H1 (cell line): ENCODE data around the gene ACACA. TPM values are rescaled to one million over a fixed set of nuclear protein-coding genes. Genes with fewer than 3 reads are reported as not detected.

Experiments used
- BCL11A ChIP-seq, 2 experiments: IDR thresholded peaks; one replicate each; pipeline ENCODE4 v1.6.1; 2011; ENCODE audit warnings: low read depth in 2 of 2, low read length in 2 of 2, mild to moderate bottlenecking in 2 of 2
- NANOG ChIP-seq: IDR thresholded peaks from 2 replicates; pipeline ENCODE4 v1.6.1; 2011; ENCODE audit warnings: low read length, low read depth, mild to moderate bottlenecking, inconsistent platforms; ENCODE audit not compliant: insufficient read depth, poor library complexity, severe bottlenecking
- POLR2A ChIP-seq, 2 experiments: IDR thresholded peaks; 1 replicate in 1 of 2; 2 replicates in 1 of 2; pipeline ENCODE4 v1.6.1; 2011; ENCODE audit warnings: low read depth in 2 of 2, low read length in 2 of 2, mild to moderate bottlenecking in 2 of 2; ENCODE audit errors: control extremely low read depth in 1 of 2
- RFX5 ChIP-seq: IDR thresholded peaks from 2 replicates; pipeline ENCODE4 v1.6.1; 2011; ENCODE audit warnings: low read depth, low read length, improper control_type of control experiment, borderline replicate concordance
- RNF2 ChIP-seq: fragments of 200-900, 300-1000 bp; sonication (generic); IDR thresholded peaks from 2 replicates; pipeline ENCODE4 v1.7.1; 2016; ENCODE audit warnings: borderline replicate concordance, low read depth, mild to moderate bottlenecking, antibody characterized with exemption, low read length; ENCODE audit not compliant: poor library complexity, severe bottlenecking; ENCODE audit errors: missing control alignments
- polyA plus RNA-seq, 7 experiments: library from polyadenylated mRNA; depleted of rRNA in 3 of 7; stranded (reverse) in 5 of 7; unstranded in 2 of 7; fragments of >200 nt in 5 of 7; fragments of 200-250 nt in 2 of 7; gene quantifications; 1 replicate in 5 of 7; 2 replicates in 1 of 7; 4 replicates in 1 of 7; pipeline versions ENCODE4 v1.2.1 to v1.2.3, GENCODE V29; 2011 to 2013; ENCODE audit warnings: missing spikeins in 2 of 7, mixed read lengths in 2 of 7
- total RNA-seq: library from RNA; stranded (reverse); fragmentation: NEBNext Ultra II Directional; extraction: Animal tissue kit (Norgen Biotek cat#: 25700); gene quantifications from 2 replicates; pipeline ENCODE4 v1.2.1, GENCODE V29; 2021

Gene ACACA
- total and polyA plus RNA-seq, 2 of the 8 experiments (the other 6 are each of a cell fraction or from before 2014, with no cell fraction given): 74.0 to 160 TPM

DNA sequence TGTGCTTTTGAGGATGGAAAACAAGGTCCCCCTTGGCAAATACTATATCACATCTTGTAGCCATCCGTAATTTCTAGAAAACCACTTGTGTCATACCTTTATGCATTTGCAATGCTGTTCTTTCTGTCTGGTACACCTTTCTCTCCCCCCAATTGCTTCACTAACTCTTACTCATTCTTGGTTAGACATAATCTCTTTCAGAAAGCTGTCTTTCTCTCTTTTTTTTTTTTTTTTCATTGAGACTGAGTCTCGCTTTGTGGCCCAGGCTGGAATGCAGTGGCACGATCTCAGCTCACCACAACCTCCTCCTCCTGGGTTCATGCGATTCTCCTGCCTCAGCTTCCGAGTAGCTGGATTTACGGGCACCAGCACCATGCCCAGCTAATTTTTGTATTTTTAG is 125.8 kb downstream of the ACACA start (continued):
- TF ChIP-seq RFX5 (no peak), RNF2 (no peak), BCL11A (IDR thresholded peaks at IDR 0.05; ENCODE audit: low read depth in 2 of 2, low read length in 2 of 2) (no peak), NANOG (no peak), POLR2A (IDR thresholded peaks at IDR 0.05; ENCODE audit: control extremely low read depth in 1 of 2, low read depth in 2 of 2, low read length in 2 of 2) (no peak)
